Activated T-cell treated with anti-CD3 and anti-CD28 coated beads for 24 hours (primary cell): Measurements from ENCODE around the gene MEF2B.
A peak's percentile ranks its signal among the peaks of the same experiment; 100 is the strongest.
"Not testable (repeated sequence)": the region's sequence is repeated elsewhere in the genome, so short reads cannot be mapped to it uniquely, and the experiment has no call there.

ENCODE experiments used
- DNase-seq: peaks from one replicate; pipeline ENCODE4 v3.0.0-alpha.2; 2020; ENCODE audit warnings: low read depth

Gene MEF2B

DNA sequence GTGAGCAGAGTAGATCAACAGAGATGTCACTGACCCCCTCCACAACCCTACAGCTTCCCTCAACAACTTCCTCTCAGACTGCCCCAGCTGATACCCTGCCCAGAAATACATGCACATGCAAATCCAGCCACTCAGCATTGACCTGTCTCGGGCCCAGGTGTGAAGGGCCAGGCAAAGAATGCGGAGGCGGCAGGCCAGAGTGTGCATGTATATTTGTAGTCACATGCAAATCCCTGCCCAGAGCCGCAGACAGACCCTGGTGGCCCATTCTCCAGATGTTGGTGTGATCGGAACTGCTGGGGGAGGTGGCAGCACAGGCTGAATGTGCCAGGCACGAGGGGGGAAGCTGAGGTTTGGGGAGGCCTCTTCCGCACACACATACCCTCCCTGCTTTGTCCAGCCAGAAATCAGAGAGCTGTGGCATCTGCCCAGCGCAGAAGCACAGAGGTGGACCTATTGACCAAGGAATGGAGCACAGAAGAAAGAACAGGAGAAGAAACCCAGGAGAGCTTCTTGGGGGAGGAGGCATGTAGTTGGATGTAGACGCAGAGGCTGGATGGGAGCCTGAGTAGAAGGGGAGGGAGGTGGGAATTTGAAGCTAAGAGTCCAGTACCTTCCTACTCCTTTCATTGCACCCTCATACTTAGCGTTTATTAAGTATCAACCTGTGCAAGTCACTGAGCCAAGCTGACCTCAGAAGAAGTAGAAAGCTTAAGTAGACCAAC is 14.4 kb downstream of the MEF2B start:
- no peak for DNase-seq

DNA sequence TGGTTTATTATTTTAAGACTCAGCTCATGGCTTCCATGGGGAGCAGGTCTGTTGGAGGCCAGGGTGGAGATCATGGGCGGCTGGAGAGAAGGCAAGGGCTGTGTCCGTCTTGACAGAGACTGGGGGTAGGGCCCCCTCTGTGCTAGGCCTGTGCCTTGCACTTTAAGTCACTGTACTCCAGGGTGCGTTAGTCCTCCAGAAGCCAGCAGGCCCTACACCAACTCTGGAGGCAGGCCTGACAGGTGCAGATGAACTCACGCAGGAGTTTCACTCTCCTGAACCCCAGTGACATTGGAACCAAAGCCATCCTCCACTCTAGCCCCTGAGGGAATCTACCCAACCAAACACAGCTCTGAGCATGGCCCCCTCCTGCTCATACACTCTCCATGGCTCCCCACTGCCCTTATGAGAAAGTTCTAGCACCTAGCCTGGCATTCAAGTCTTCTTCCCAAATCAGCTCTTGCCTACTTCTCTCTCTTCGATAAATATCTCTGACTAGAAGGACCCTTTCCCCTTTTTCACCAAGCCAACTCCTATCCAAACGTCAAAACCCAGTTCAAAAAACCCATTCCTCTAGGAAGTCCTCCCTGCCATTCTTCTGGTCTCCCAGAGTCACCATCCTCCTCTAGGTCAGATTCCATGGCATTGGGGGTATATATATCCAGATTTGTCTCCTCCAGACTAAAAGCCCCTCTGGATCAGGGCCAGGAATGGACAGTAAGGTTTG is 15.1 kb downstream of the MEF2B start:
- DNase-seq = no peak

DNA sequence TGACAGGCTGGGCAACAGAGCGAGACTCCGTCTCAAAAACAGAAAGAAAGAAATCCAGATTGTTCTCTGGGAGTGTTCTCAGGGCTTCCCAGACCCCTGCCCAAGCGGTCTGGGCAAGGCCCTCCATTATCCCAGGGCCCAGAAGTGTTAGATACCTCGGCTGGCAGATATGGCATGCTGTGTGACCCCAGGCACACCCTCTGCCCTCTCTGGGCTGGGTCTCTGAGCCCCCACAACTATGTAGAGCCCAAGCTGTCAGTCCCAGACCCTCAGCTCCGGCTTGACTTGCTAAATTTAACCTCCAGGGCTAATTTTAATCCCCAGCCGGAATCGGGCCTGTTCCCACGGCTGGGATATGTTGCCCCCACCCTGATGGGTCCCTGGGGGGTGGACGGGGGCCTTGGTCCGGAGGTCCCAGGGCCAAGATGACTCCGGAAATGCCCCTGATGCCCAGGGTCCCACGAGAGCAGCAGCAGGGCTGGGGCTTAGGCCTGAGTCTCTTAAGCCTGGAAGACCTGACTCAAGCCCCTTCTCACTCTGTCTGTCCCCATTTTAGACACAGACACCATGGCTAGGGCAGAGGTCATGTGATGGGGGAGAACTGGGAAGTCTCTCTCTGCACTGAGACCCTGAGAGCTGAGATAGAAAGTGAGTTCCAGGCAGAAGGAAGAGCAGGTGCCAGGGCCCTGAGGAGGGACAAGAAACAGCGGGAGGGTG is 17.2 kb downstream of the MEF2B start:
- no peak for DNase-seq

DNA sequence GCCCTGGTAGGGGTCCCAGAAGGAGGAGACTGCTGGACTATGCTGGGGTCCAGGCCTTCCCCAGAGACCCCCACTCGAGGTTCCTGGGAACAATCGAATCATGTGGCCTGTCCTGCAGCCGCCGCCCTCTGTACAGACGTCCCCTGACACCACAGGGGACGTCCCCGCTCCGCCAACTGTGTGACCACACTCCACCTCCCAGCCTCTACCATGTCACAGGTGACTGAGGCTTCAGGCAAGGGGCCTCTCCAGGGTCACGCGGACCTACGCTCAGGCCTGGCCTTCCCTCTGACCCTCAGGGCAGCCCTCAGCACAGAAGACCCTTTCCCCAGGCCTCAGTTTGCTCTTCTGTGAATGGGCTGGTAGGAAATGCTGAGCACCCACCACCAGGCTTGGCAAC is 18.6 kb downstream of the MEF2B start:
- no peak for DNase-seq

DNA sequence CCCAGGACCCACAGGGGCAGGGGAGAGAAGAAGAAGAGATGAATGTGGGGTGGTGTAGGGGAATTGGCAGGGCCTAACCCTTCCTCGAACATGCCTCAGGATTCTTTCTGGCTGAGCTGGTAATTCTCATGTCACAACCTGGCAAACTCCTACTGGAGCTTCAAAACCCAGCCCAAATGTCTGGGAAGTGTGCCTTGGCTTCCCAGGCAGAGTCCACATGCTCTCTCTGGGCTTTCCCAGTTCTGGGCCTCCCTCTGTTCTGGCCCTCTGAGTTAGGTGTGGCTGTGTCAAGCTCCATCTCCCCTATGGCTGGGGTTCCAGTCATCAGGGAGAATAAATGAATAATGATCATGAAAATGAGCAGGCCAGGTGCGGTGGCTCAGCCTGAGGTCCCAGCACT is 20.6 kb downstream of the MEF2B start:
- DNase-seq = no peak

DNA sequence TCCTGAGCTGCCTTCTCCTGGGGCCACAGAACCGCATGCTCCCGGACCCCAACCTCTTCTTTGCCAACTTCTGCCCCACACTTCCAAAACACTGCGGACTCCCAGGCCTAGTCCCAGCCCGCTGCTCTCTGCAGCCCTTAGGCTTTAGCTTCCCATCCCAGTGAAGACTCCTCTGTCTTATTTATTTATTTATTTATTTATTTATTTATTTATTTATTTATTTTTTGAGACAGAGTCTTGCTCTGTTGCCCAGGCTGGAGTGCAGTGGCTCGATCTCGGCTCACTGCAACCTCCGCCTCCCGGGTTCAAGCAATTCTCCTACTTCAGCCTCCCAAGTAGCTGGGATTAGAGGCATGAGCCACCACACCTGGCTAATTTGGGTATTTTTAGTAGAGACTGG is 21.6 kb downstream of the MEF2B start:
- not testable (repeated sequence) for DNase-seq

DNA sequence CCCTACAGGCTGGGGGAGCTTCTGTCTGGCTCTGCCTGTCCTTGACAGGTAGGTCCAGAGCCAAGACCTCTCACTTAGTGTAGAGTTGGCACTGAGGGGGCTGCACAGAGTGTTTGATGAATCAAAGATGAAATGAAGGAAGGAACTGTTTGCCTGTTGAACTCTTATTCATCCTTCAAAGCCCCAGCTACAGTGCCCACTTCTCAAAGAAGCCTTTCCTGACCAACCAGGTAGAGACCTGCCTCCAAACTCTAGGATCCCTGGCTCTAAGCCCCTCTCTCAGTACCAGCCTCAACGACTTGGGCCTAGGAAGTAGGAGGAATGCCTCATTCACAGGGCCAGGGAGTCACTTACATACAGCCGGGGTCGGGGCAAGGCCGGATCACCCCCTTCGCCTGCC is 22.7 kb downstream of the MEF2B start:
- DNase-seq = no peak

DNA sequence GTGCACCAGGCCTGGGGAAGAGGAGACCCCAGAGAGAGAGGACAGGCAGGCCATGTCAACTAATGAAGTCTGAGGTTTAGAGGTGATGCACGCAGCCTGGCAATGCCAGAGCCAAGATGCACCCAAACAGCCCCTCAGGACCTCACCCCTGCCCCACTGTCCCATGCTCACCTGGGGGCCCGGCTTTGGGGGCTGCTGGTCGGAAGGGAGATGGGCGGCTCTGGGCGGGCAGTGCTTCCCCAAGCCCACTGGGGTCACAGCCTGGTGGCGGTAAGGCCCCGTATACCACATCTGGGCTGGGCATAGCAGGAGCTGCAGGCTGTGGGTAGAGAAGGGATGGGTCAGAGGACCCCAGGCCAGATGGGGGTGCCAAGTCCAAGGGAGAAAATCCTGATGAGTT is 23.2 kb downstream of the MEF2B start:
- DNase-seq = no peak

DNA sequence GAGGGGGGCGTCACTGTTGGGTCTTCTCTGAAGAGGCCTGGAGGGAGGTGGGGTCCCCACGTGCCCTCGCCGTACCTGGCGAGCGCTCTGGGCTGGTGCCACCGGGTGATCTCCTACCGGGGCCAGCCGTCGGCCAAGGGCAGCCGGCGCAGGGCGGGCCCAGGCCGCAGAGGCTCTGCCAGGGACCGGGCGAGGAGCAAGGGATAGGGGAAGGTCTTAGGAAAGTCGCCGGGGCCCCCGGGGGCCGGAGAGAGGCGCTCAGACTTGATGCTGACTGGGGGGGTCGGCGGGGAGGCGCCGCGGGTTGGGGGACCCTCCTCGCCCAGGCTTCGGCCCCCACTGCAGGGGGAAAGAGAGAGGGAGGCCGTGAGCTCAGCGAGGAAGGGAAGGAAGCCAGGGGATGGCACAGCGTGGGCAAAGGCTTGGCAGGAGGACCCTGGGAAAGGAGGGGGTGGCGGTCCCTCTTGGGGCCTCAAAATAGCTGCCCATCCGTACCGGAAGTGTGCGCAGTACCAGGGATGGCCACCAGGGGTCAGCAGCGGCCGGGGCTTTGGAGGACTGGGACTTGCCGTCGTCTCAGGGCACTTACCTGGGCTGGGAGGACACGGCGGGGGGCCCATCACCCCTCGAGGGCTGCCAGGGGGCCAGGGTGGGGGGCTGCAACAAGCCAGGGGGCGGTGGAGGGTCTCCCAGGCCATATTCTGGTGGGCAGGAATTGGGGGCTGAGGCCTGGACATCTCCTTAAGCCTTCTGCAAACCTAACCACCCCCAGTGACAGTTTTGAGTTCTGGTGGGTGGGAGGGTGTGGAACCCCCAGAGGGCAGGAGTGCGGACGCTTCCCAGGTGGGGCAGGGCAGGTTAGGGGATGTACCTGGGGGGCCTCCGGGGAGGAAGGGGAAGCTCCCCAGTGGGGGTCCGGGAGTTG is 24.1 kb downstream of the MEF2B start:
- DNase-seq = peak; percentile 81

DNA sequence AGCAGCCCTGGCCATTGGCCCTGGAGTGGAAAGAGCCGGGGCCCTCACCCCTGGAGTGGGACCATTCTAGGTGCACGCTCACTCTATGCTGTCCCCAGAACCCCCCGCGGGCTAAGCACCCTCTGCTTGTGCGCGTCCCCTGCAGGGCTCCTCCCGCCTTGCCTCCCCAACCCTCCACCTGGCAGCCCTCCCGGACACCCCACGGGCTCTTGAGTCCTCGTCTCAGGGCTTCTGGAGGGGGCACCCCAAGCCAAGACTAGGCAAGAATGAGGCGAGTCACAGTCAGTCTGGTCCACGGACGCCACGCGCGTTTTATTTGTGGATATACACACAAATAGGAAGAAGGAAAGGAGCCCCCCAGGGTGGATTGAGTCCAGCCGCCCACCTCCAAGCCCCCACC is 24.8 kb downstream of the MEF2B start:
- DNase-seq = no peak

DNA sequence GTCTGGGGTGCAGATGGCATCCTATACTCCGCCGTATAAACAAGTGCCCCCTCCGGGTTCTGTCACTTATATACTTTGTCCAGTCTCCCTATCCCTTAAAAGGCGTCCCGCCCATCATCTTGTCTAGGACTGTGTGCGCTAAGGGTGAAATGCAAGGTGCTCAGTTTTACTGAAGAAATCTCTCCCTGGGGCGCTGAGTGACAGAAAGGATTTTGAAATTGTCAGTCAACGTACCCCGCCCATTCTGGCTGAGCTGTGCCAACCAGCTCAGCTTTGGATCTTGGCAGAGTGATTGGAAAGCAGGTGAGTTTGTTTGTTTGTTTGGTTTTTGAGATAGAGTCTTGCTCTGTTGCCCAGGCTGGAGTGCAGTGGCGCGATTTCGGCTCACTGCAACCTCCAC is 27.7 kb downstream of the MEF2B start:
- no peak for DNase-seq

DNA sequence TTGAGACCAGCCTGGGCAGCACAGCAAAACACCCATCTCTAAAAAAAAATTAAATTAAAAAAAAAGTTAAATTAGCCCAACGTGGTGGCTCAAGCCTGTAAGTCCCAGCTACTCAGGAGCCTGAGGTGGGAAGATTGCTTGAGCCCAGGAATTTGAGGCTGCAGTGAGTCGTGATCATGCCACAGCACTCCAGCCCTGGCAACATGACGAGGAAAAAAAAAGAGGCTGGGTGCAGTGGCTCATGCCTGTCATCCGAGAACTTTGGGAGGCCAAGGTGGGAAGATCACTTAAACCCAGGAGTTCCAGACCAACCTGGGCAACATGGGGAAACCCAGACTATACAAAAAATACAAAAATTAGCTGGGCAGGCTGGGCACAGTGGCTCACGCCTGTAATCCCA is 29.6 kb downstream of the MEF2B start:
- DNase-seq = no peak

DNA sequence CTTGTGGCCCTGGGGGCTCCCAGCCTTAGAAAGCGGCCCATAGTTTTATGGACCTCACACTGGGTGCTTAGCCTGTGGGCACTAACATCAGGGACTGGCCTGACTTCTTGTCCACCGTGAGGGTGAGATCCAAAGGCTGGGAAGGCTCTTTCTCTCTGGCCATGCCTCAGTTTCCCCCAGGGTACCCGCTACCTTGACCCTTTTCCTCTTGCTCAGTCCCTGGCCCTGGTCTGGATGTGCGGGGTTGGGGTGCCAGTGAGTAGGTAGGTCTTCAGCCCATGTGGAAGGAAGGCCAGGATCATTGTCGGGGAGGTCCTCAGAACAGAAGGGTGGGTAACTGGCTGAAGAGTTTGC is 30.2 kb downstream of the MEF2B start:
- no peak for DNase-seq

DNA sequence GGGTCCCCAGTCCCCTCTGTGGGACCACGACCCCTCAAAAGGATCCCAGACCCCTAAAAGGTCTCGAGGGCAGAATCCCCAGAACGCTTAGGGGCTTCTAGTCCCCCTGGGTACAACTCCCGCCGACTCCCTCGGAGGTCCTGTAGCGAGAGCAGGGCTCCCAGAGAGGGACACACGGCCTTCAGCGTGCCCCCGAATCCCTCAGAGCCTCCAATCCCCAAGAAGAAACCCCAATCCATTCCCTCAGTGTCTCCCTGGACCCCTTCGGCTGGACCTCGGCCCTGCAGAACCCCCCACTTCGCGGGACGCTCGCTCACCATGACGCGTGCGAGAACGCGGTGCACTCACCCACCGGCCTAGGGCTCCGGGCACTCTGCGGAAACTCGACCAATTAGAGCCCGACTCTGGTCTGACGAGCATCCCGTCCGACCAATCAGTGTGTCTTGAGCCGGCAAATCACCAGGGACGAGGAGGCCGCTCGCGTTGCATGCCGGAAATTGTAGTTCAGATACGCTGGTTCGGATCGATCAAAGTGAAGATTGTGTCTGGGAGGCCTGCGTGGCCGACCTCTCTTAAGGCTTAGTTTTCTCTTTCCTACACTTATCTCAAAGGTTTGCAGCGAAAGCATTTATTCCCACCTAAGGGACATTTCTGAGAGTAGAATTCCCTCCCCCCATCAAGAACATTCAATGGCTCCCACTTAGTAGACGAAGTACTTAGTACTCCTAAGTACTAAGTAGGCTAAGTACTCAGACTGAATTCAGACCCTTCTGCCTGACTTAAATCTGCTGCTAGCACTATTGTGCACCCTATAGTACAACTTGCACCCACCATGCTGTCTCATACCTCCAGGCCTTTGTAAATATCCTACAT is 31.7 kb downstream of the MEF2B start, which contains the start of gene TMEM161A:
Gene TMEM161A (minus strand): TSS at position 370 of the 873 bp plus-strand sequence. CDS start 50 bp downstream, at position 320.
- DNase-seq = peak; percentile 95

DNA sequence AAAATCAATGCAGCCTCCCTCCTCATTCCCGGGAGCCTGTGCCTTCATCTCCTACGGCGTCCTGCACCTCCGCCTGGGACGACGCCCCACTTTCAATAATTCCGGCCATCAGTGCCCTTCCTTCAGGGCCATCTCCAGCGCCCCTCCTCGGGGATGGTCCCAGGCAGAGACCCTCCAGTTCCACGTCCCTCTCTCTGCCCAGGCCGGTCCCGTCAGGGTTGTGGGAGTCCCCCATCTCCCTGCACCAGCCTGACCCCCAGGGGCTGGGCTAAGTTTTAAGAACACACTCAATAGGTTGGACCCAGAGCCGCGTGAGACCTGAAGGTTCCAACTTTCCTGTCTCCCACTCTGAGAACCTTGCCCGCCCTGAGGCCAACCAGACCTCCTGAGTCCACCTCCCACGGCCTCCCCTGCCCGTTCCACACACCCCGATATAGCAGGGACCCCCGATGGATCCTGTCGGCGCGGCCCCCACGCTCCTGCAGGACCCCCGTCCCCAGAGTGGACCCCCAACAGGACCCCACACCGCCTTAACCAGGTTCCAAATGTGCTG is 32.4 kb downstream of the MEF2B start:
- no peak for DNase-seq

DNA sequence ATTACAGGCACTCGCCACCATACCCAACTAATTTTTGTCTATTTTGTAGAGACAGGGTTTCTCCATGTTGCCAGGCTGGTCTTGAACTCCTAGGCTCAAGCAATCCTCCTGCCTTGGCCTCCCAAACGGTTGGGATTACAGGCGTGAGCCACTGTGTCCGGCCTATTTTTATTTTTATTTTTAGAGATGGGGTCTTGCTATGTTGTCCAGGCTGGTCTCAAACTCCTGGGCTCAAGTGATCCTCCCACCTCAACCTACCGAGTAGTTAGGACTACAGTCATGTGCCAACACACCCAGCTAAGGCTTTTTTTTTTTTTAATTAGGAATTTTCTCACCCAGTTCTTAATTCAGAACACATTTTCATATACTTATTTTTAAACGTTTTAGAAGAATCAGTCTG is 34.4 kb downstream of the MEF2B start:
- DNase-seq = not testable (repeated sequence)

DNA sequence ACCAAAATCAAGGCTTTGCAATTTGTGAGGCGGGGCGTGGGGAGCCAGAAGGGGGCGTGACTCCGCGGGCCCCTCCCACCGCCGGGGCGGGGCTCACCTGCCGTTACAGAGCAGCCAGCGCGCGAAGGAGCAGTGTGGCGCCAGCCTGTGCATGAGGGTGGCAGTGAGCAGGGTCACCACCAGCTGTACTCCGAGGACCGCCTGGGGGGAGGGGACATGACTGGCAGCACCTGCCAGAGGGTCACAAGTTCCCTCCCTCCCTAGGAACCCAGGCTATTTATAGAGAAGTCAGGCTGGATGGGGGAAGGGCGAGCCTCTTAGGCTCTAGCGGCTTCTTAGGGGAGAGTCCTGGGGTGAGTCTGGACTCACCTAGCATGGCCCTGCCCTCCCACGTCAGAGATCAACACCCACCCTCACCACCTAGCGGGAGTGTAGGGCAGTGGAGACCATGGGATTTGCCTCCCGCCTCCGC is 35.3 kb downstream of the MEF2B start:
- no peak for DNase-seq

DNA sequence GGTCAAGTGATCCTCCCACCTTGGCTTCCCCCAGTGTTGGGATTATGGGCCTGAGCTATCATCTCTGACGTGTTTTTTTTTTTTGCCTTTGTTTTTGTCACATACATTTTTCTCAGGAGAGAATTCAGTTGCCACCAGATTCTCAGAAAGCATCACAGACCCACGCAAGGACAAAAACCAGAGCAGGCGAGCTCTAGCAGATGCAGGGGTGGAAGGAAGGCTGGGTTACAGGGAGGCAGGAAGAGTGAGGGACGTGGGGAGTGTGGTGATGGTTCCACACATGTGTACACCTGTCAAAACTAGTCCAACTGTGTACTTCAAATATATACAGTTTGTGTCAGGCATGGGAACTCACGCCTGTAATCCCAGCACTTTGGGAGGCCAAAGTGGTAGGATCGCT is 36.1 kb downstream of the MEF2B start:
- DNase-seq = no peak

DNA sequence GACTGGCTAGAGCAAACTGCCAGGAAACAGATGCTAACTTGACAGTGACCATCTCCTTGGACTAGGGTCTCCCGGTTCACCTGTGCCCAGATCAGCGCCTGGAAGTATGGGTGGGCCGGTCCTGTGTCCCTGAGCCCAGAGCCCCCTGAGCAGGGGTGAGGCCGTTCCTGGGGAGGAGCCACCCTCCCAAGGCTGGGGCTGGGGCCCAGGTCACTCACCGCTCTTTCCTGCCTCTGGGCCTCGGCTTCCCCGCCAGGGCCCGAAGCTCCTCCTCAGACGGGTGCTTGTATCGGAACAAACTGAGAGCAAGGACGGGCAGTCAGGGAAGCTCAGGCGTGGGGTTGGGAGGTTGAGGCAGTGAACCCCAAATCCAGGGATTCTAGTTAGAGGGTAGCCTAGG is 37.2 kb downstream of the MEF2B start:
- no peak for DNase-seq

DNA sequence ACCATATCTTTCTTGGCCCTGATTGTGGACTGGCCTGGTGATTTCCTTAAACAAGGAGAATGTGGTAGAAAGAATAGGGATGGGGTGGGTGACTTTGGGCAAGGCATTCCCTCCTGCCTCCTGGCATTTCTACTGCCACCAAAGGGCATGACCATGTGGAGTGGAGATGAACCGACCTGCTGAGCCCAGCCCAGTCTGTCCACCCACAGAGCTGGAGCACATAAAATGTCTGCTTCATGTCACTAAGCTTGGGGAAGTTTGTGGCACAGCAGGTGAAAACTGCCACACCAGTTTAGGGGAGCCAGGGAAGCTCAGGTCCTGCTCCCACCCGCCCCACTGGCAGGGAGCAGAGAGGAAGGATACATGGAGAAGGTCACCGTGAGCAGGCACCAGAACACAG is 38.1 kb downstream of the MEF2B start:
- no peak for DNase-seq

DNA sequence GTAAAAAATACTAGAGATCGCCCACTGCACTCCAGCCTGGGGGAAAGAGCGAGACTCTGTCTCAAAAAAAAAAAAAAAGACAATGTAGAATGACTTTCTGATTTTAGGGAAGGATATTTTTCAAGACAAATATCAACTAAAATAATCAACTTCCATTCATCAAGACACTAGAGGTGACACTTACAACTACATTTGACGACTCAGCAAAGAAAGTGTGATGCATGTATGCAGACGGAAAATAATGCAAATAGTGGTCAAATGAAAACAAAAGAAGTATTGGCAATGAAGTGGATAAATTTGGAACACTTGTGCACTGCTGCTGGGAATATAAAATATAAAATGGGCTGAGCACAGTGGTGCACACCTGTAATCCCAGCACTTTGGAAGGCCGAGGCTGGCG is 44.0 kb downstream of the MEF2B start:
- no peak for DNase-seq
